Thyroid gland (tissue), 4 donors: ENCODE data around the gene ZMIZ1.

Experiments
- CTCF ChIP-seq, 6 experiments: fragments of 200-600 bp in 3 of 6; fragments of 450-650 bp in 3 of 6; sonication (generic) in 3 of 6; IDR thresholded peaks; one replicate each; pipeline ENCODE4 v1.5.1; 2016 to 2019; ENCODE audit warnings: antibody characterized with exemption in 6 of 6, mild to moderate bottlenecking in 2 of 6, inconsistent platforms in 1 of 6, moderate library complexity in 1 of 6
- POLR2A ChIP-seq, 2 donors: fragments of 450-650 bp; IDR thresholded peaks; one replicate each; pipeline ENCODE4 v1.6.1; 2017; ENCODE audit warnings: antibody characterized with exemption in 2 of 2, mild to moderate bottlenecking in 2 of 2, moderate library complexity in 1 of 2

GRCh38 chr10:79063071-79063491 lies 5.7 kb upstream of the ZMIZ1 start:
- TF ChIP-seq CTCF (IDR thresholded peaks at IDR 0.05) (no peak), POLR2A (IDR thresholded peaks at IDR 0.05) (no peak)
